LNCAP (cell line): ENCODE results near the gene SMOC1.

Experiments
- TF ChIP-seq, protein P1 (sequence below): fragments of 450-650 bp; IDR thresholded peaks from 2 replicates; pipeline ENCODE4 v1.5.1; 2017; ENCODE audit warnings: mild to moderate bottlenecking

The SMOC1 gene

DNA sequence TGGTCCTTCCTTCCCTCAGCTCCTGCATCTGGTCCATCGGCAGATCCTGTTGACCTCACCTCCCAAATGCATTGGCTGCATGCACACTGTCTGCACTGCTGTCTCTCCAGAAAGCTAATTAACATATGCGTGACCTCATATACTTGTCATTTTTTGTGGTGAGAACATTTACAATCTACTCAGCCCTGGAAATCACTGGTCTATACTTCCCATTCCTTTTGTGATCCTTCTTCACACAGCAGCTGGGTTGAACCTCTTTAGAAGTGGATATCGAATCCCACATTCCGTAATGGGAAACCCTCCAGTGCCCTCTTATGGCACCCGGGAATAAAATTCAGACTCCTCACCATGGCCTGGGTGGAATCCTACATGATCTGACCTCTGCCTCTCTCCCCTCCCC, 45.0 kb downstream of the SMOC1 start:
- TF ChIP-seq, protein P1, sequence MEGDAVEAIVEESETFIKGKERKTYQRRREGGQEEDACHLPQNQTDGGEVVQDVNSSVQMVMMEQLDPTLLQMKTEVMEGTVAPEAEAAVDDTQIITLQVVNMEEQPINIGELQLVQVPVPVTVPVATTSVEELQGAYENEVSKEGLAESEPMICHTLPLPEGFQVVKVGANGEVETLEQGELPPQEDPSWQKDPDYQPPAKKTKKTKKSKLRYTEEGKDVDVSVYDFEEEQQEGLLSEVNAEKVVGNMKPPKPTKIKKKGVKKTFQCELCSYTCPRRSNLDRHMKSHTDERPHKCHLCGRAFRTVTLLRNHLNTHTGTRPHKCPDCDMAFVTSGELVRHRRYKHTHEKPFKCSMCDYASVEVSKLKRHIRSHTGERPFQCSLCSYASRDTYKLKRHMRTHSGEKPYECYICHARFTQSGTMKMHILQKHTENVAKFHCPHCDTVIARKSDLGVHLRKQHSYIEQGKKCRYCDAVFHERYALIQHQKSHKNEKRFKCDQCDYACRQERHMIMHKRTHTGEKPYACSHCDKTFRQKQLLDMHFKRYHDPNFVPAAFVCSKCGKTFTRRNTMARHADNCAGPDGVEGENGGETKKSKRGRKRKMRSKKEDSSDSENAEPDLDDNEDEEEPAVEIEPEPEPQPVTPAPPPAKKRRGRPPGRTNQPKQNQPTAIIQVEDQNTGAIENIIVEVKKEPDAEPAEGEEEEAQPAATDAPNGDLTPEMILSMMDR: no peak

DNA sequence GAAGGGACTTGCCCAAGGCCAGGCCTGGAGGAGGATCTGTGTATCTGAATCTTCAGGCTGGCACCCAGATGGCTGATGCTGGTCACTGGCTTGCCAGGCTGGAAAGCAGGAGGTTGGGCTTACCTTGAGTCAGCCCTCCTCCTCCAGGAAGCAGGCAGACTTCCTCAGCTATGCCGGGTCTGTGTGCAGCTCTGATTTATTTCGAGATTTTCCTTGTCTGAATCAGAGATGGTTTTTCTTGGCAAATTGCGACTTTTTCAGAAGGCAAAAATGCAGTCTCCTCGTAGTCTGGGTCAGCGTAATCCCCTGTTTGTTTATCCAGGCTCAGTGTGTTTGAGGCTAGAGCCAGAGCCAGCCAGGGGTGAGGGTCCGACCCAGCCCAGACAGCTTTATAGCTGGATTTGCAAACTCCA, 48.9 kb downstream of the SMOC1 start:
- TF ChIP-seq, protein P1: no peak

DNA sequence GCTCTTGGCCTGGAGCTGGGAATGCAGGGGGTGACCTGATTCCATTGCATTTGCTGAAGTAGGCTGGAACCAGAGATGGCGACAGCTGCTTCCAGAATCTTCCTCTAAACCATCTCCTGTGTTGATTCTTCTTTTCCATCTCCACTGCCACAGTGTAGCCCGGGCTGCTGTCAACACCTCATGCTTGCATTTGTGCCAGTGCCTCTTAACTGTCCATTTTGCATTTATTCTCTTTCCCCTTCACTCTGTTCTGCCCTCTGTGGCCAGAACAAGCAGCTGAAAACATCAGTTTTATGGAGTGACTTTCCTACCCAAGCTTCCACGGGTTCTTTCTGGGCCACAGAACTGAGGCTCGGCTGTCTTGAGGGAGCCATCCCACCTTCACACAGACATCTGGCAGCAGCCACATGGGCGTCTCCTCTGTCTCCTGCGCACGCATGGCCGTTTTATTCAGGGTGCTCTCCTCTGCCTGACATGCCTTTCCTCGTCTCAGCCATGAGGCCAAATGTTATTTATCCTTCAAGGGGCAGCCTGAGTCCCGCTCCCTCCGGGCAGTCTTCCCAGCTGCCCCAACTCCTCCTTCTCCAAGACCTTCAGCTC, 51.7 kb downstream of the SMOC1 start:
- TF ChIP-seq, protein P1: no peak

DNA sequence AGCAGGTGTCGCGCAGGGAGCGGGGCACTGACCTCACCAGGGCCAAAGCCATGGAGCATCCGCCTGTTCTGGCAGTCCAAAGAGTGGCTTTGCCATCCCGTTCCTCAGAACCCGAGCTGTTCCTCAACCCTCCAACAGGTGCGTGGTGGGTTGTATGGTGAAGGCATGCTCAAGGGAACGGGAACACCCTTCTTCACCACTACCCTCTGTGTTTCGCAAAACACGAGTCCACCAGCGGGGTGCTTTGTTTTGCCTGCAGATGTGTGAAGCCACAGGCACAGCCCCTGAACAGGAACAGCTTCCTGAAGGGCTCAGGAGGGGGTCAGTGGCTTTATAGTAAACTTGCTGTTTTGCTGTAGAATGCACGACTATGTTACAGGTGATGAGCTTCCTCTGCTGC, 52.7 kb downstream of the SMOC1 start:
- TF ChIP-seq, protein P1: no peak

DNA sequence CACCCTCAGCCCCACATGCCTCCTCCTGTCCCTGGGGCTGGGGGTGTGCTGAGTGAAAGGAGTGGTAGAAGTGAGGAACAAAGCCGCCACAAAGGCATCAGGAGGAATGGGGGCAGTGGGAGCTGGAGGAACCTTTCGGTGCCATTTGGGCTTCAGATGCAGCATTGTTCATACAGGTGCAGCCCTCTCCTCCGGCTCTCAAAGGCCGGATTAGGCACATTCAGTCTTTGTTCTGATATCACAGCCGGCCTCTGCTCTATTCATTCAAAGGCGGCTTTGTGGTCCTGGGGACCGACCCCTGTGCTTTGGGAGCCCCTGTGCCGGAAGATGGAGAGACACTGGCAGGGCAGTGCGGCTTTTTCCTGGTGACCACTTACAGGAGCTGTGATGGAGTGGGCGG, 53.2 kb downstream of the SMOC1 start:
- TF ChIP-seq, protein P1: no peak

DNA sequence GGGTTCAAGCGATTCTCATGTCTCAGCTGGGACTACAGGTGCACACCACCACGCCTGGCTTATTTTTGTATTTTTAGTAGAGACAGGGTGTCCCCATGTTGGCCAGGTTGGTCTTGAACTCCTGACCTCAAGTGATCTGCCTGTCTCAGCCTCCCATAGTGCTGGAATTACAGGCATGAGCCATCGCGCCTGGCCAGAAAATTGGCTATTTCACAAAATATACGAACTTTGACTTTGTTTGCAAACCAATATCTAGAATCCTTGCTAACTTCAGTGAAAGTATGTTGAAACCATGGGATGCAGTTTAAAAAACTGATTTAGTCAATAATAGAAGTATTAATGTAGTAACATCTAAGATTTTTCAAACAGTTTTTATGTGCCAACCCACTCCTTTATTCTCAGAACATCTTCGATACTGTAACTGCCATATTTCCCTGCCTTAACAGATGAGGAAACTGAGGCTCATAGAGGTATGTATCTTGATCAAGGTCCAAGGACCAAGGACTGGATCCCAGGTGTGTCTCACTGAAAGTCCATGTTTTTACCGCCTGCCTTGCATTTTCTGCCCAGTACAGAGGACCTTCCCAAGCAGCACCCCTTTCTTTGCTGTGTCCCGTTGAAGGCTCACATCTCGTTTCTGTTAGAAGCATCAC, 54.5 kb downstream of the SMOC1 start:
- TF ChIP-seq, protein P1: no peak

DNA sequence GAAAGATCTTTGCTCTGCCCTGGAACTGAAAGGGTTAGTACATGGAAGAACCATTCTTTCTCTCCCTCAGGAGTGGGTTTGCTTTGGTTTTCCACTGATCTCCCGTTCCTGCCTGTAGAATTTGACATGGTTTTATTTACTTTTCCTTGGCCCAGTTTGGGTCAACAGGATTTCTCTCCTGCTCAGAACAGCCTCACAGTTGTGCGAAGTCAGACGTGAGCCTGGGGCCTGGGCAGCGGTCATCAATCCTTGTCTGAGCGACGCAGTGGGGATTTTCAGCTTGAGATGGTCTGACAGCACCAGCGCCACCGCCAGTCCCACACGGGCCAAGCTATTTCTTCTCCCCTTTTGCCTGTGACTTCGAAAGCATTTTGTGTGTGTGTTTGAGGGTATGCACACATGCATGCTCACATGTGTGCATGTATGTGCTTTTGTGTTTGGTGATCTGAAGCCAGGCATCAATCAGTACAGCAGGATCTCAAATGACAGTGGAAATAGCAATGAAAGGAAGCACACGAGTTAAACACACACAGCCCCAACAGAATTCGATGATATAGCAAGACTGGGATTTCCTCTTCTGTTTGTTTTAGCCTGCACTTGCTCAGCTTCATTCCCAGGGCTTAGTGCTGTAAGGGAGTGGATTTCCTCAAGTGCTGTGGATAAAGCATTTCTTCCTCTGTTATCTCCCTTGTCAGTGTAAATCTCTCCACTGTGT, 58.3 kb downstream of the SMOC1 start:
- TF ChIP-seq, protein P1: no peak
